Measurements from ENCODE around the gene ANKMY2.

- TF ChIP-seq FOXP2 (optimal IDR thresholded peaks at IDR 0.05; ENCODE audit: control extremely low read depth, extremely low read length, insufficient read depth) (no peak), POLR2AphosphoS5 (IDR thresholded peaks at IDR 0.05; ENCODE audit: borderline replicate concordance, low read depth, low read length) (no peak)
These were observed 33.8 kb downstream of the ANKMY2 start for GRCh38 chr7:16611711-16612110.
